ENCODE measurements around the gene ARL8B.
"Not testable (repeated sequence)": the region's sequence is repeated elsewhere in the genome, so short reads cannot be mapped to it uniquely, and the experiment has no call there.

The ARL8B gene

DNA sequence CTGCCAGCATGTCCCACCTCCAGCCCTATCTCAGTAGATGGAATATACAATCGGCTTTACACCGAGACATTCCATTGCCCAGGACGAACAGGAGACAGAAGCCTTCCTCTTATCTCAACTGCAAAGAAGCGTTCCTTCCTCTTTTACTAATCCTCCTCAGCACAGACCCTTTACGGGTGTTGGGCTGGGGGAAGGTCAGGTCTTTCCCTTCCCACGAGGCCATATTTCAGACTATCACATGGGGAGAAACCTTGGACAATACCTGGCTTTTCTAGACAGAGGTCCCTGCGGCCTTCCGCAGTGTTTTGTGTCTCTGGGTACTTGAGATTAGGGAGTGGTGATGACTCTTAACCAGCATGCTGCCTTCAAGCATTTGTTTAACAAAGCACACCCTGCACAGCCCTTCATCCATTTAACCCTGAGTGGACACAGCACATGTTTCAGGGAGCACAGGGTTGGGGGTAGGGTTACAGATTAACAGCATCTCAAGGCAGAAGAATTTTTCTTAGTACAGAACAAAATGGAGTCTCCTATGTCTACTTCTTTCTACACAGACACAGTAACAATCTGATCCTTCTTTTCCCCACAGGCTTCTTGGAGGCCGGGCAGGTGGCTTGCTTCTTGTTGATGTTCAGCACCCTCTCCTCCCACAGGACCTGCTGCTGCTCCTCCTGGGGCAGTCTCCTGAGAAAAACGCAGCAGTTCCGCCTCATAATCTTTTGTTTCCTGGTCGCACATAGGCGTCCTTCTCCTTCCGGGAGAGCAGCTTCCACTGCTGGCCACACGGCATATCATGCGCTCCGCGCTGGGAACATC lies 39.9 kb upstream of the ARL8B start:
- H3K27me3 ChIP-seq (ENCODE audit: insufficient read depth, low read length, poor library complexity); H3K4me2 ChIP-seq (ENCODE audit: low read length); H2BK120ac ChIP-seq (ENCODE audit: low read depth, low read length); H3K79me2 ChIP-seq (ENCODE audit: control insufficient read depth, insufficient read depth, low read length); H2BK15ac ChIP-seq (replicated peaks; ENCODE audit: low read depth); H4K8ac ChIP-seq (ENCODE audit: low read depth, low read length); H3K4me3 ChIP-seq (ENCODE audit: low read length); H4K5ac ChIP-seq (ENCODE audit: low read length); H3K4me1 ChIP-seq (ENCODE audit: control insufficient read depth, low read depth, low read length); H2BK5ac ChIP-seq (ENCODE audit: low read length); H3K18ac ChIP-seq (ENCODE audit: low read length); H2AK5ac ChIP-seq (ENCODE audit: low read length); H3K23ac ChIP-seq (ENCODE audit: low read length); H3K27ac ChIP-seq (ENCODE audit: low read depth, low read length); H3K79me1 ChIP-seq (ENCODE audit: low read length); H3K56ac ChIP-seq (ENCODE audit: low read length); H3K36me3 ChIP-seq (ENCODE audit: control insufficient read depth, insufficient read depth, low read length); H3K4ac ChIP-seq (ENCODE audit: low read depth, low read length); H3K9ac ChIP-seq (ENCODE audit: low read length): not testable (repeated sequence)
- no CpG with 5 or more reads among the region's 18 CpGs for WGBS (ENCODE audit: extremely low coverage, insufficient coverage, low lambda C conversion rate)
- peak; percentile 54 for DNase-seq

DNA sequence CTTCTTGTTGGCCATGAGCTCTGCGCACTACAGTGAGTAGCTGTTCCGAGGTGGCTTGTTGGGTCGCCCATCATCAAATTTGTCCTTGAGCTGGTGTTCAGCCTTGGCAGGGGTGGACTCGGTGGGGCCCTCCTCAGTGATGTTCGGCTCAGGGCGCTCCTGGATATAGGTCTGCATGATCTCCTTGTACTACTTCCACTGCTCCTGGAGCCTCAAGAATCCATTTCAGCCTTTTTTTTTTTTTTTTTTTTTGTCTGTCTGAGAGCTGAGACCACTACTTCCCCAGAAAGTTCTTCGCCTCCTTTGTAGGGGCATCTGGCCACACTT lies 39.3 kb upstream of the ARL8B start:
- H4K5ac ChIP-seq (ENCODE audit: low read length), result no peak overlapping the region
- H3K27ac ChIP-seq (ENCODE audit: low read depth, low read length), result no peak overlapping the region
- no peaks in the 10 kb centered on the region for H3K79me2 ChIP-seq (ENCODE audit: control insufficient read depth, insufficient read depth, low read length)
- H4K8ac ChIP-seq (ENCODE audit: low read depth, low read length), result no peak overlapping the region
- no peak overlapping the region for H3K4me3 ChIP-seq (ENCODE audit: low read length)
- no peak overlapping the region for H2BK15ac ChIP-seq (replicated peaks; ENCODE audit: low read depth)
- no peak overlapping the region for H3K56ac ChIP-seq (ENCODE audit: low read length)
- no peak overlapping the region for H3K4me2 ChIP-seq (ENCODE audit: low read length)
- H3K27me3 ChIP-seq (ENCODE audit: insufficient read depth, low read length, poor library complexity), result no peaks in the 10 kb centered on the region
- no peak overlapping the region for H2AK5ac ChIP-seq (ENCODE audit: low read length)
- no peaks in the 10 kb centered on the region for H3K36me3 ChIP-seq (ENCODE audit: control insufficient read depth, insufficient read depth, low read length)
- H3K4me1 ChIP-seq (ENCODE audit: control insufficient read depth, low read depth, low read length), result no peaks in the 10 kb centered on the region
- H2BK5ac ChIP-seq (ENCODE audit: low read length), result no peak overlapping the region
- H3K18ac ChIP-seq (ENCODE audit: low read length), result no peak overlapping the region
- no peak overlapping the region for H3K23ac ChIP-seq (ENCODE audit: low read length)
- no peak overlapping the region for H3K9ac ChIP-seq (ENCODE audit: low read length)
- H3K79me1 ChIP-seq (ENCODE audit: low read length), result no peaks in the 10 kb centered on the region
- no peak overlapping the region for H3K4ac ChIP-seq (ENCODE audit: low read depth, low read length)
- no CpG with 5 or more reads among the region's 7 CpGs for WGBS (ENCODE audit: extremely low coverage, insufficient coverage, low lambda C conversion rate)
- DNase-seq, result no peak
- H2BK120ac ChIP-seq (ENCODE audit: low read depth, low read length), result no peak overlapping the region

DNA sequence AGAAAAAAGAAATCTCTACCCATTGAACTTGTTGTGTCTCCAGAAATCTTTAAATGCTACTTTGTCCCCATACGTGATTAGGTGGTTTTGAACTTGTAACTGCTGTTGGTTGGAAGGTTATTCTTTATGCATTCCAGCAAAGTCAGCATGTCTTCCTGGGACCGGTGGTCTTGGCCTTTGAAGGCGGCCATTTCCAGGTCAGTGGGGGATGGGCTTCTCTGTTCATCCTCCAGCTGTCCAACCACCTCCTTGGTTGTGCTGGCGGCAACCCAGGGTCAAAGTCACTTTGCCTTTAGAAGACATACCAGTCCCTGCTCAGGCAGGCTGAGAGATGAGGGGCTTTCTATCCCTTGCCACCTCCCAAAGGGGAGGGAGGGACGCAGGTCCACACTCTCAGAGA lies 37.9 kb upstream of the ARL8B start:
- H2BK15ac ChIP-seq (replicated peaks; ENCODE audit: low read depth), result no peak overlapping the region
- H3K27ac ChIP-seq (ENCODE audit: low read depth, low read length), result no peak overlapping the region
- no CpG with 5 or more reads among the region's 5 CpGs for WGBS (ENCODE audit: extremely low coverage, insufficient coverage, low lambda C conversion rate)
- H3K79me1 ChIP-seq (ENCODE audit: low read length), result no peaks in the 10 kb centered on the region
- H4K5ac ChIP-seq (ENCODE audit: low read length), result no peak overlapping the region
- no peak overlapping the region for H2BK5ac ChIP-seq (ENCODE audit: low read length)
- no peak overlapping the region for H3K4me3 ChIP-seq (ENCODE audit: low read length)
- no peak for DNase-seq
- H3K79me2 ChIP-seq (ENCODE audit: control insufficient read depth, insufficient read depth, low read length), result no peaks in the 10 kb centered on the region
- H2AK5ac ChIP-seq (ENCODE audit: low read length), result no peak overlapping the region
- H3K23ac ChIP-seq (ENCODE audit: low read length), result no peak overlapping the region
- H3K36me3 ChIP-seq (ENCODE audit: control insufficient read depth, insufficient read depth, low read length), result no peaks in the 10 kb centered on the region
- H4K8ac ChIP-seq (ENCODE audit: low read depth, low read length), result no peak overlapping the region
- H3K4ac ChIP-seq (ENCODE audit: low read depth, low read length), result no peak overlapping the region
- no peak overlapping the region for H3K18ac ChIP-seq (ENCODE audit: low read length)
- H3K4me1 ChIP-seq (ENCODE audit: control insufficient read depth, low read depth, low read length), result no peaks in the 10 kb centered on the region
- H3K27me3 ChIP-seq (ENCODE audit: insufficient read depth, low read length, poor library complexity), result no peaks in the 10 kb centered on the region
- no peak overlapping the region for H3K56ac ChIP-seq (ENCODE audit: low read length)
- no peak overlapping the region for H3K9ac ChIP-seq (ENCODE audit: low read length)
- no peak overlapping the region for H3K4me2 ChIP-seq (ENCODE audit: low read length)
- no peak overlapping the region for H2BK120ac ChIP-seq (ENCODE audit: low read depth, low read length)

DNA sequence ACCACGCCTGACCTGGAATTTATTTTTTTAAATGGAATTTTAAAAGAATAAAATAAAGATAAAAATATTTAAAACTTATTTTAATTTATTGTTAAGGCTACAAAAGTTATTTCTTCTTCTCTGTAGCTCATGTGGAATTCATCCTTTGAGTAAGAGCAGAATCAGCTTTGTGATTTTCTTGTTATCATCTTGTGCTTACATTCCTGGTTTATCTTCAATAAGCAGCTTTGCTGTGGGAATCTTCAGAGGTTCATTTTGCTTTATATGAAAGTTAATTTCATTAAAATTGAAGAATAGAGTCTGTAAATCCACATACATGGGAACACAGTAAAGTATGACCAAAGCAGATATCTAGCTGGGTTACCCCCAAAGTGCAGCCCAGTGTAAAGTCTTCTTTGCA lies 35.4 kb upstream of the ARL8B start:
- H2BK5ac ChIP-seq (ENCODE audit: low read length), result no peak overlapping the region
- no peaks in the 10 kb centered on the region for H3K79me1 ChIP-seq (ENCODE audit: low read length)
- H3K4me2 ChIP-seq (ENCODE audit: low read length), result no peak overlapping the region
- no peak overlapping the region for H4K5ac ChIP-seq (ENCODE audit: low read length)
- no peaks in the 10 kb centered on the region for H3K4me1 ChIP-seq (ENCODE audit: control insufficient read depth, low read depth, low read length)
- no peak overlapping the region for H4K8ac ChIP-seq (ENCODE audit: low read depth, low read length)
- no CpG with 5 or more reads among the region's 1 CpG for WGBS (ENCODE audit: extremely low coverage, insufficient coverage, low lambda C conversion rate)
- no peak overlapping the region for H3K56ac ChIP-seq (ENCODE audit: low read length)
- H3K4ac ChIP-seq (ENCODE audit: low read depth, low read length), result no peak overlapping the region
- H3K79me2 ChIP-seq (ENCODE audit: control insufficient read depth, insufficient read depth, low read length), result no peaks in the 10 kb centered on the region
- no peak overlapping the region for H2BK15ac ChIP-seq (replicated peaks; ENCODE audit: low read depth)
- H2AK5ac ChIP-seq (ENCODE audit: low read length), result no peak overlapping the region
- H3K9ac ChIP-seq (ENCODE audit: low read length), result no peak overlapping the region
- H3K36me3 ChIP-seq (ENCODE audit: control insufficient read depth, insufficient read depth, low read length), result no peaks in the 10 kb centered on the region
- no peak overlapping the region for H3K23ac ChIP-seq (ENCODE audit: low read length)
- H3K27me3 ChIP-seq (ENCODE audit: insufficient read depth, low read length, poor library complexity), result no peaks in the 10 kb centered on the region
- H3K18ac ChIP-seq (ENCODE audit: low read length), result no peak overlapping the region
- DNase-seq, result no peak
- no peak overlapping the region for H3K4me3 ChIP-seq (ENCODE audit: low read length)
- no peak overlapping the region for H3K27ac ChIP-seq (ENCODE audit: low read depth, low read length)
- H2BK120ac ChIP-seq (ENCODE audit: low read depth, low read length), result no peak overlapping the region

DNA sequence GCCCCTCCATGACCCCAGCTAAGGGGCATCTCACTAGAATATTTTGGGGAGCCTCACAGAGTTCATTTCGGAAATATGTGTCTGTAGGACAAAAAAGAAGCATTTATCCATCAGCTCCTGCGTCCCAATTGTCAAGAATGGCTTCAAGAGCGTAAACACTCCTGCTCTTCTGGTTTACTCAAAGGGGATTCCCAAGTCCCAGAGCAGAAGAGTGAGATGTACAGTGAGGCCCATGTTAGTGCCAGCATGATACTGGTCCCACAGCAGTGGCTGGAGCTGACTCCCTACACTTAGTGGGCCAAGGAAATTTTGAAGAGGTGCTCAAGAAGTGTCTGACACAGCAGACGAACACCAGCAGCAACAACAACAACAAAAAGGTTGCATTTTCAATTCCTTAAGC lies 34.9 kb upstream of the ARL8B start:
- Histone ChIP-seq H4K5ac (ENCODE audit: low read length) (no peak overlapping the region), H2AK5ac (ENCODE audit: low read length) (no peak overlapping the region), H3K23ac (ENCODE audit: low read length) (no peak overlapping the region), H2BK15ac (replicated peaks; ENCODE audit: low read depth) (no peak overlapping the region), H3K36me3 (ENCODE audit: control insufficient read depth, insufficient read depth, low read length) (no peaks in the 10 kb centered on the region), H3K27me3 (ENCODE audit: insufficient read depth, low read length, poor library complexity) (no peaks in the 10 kb centered on the region), H3K56ac (ENCODE audit: low read length) (no peak overlapping the region), H3K79me2 (ENCODE audit: control insufficient read depth, insufficient read depth, low read length) (no peaks in the 10 kb centered on the region), H3K4ac (ENCODE audit: low read depth, low read length) (no peak overlapping the region), H3K9ac (ENCODE audit: low read length) (no peak overlapping the region), H3K4me2 (ENCODE audit: low read length) (no peak overlapping the region), H3K79me1 (ENCODE audit: low read length) (no peaks in the 10 kb centered on the region), H3K18ac (ENCODE audit: low read length) (no peak overlapping the region), H3K4me1 (ENCODE audit: control insufficient read depth, low read depth, low read length) (no peaks in the 10 kb centered on the region), H4K8ac (ENCODE audit: low read depth, low read length) (no peak overlapping the region), H3K4me3 (ENCODE audit: low read length) (no peak overlapping the region), H2BK120ac (ENCODE audit: low read depth, low read length) (no peak overlapping the region), H3K27ac (ENCODE audit: low read depth, low read length) (no peak overlapping the region), H2BK5ac (ENCODE audit: low read length) (no peak overlapping the region)
- DNase-seq, result no peak
- no CpG with 5 or more reads among the region's 4 CpGs for WGBS (ENCODE audit: extremely low coverage, insufficient coverage, low lambda C conversion rate)

- Histone ChIP-seq H3K4me2 (ENCODE audit: low read length) (no peak overlapping the region), H3K79me2 (ENCODE audit: control insufficient read depth, insufficient read depth, low read length) (no peaks in the 10 kb centered on the region), H3K4me1 (ENCODE audit: control insufficient read depth, low read depth, low read length) (no peaks in the 10 kb centered on the region), H3K79me1 (ENCODE audit: low read length) (no peaks in the 10 kb centered on the region), H2BK5ac (ENCODE audit: low read length) (no peak overlapping the region), H4K5ac (ENCODE audit: low read length) (no peak overlapping the region), H3K9ac (ENCODE audit: low read length) (no peak overlapping the region), H3K27ac (ENCODE audit: low read depth, low read length) (no peak overlapping the region), H2AK5ac (ENCODE audit: low read length) (no peak overlapping the region), H3K23ac (ENCODE audit: low read length) (no peak overlapping the region), H3K4me3 (ENCODE audit: low read length) (no peak overlapping the region), H3K56ac (ENCODE audit: low read length) (no peak overlapping the region), H2BK15ac (replicated peaks; ENCODE audit: low read depth) (no peak overlapping the region), H3K18ac (ENCODE audit: low read length) (no peak overlapping the region), H2BK120ac (ENCODE audit: low read depth, low read length) (no peak overlapping the region), H4K8ac (ENCODE audit: low read depth, low read length) (no peak overlapping the region), H3K36me3 (ENCODE audit: control insufficient read depth, insufficient read depth, low read length) (no peaks in the 10 kb centered on the region), H3K4ac (ENCODE audit: low read depth, low read length) (no peak overlapping the region), H3K27me3 (ENCODE audit: insufficient read depth, low read length, poor library complexity) (no peaks in the 10 kb centered on the region)
- DNase-seq, result no peak
- WGBS (ENCODE audit: extremely low coverage, insufficient coverage, low lambda C conversion rate), result no CpG with 5 or more reads among the region's 5 CpGs
Observed at GRCh38 chr3:5090197-5090596, 31.9 kb upstream of the ARL8B start.

All from mesendoderm (in vitro differentiated cells).